ENCODE results near the gene RRP7A. TPM values are rescaled to one million over a fixed set of nuclear protein-coding genes. Genes with fewer than 3 reads are reported as not detected.
"Not testable (repeated sequence)": the region's sequence is repeated elsewhere in the genome, so short reads cannot be mapped to it uniquely, and the experiment has no call there.

Gene RRP7A
- total RNA-seq, 1 donor from 2014 or later, result 54.9 TPM

DNA sequence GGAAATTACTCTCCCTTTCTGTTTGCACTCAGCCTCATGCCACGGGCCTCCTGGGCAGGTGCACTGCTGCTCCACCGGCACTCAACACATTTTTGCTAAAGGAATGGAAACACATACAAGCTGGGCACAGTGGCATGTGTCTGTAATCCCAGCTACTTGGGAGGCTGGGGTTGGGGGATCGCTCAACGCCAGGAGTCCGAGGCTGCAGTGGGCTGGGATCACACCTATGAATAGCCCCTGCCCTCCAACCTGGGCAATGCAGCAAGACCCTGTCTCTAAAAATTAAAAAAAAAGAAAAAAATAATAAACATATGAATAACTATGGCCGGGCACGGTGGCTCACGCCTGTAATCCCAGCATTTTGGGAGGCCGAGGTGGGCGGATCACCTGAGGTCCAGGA, 30.6 kb downstream of the RRP7A start:
- Mint-ChIP-seq H3K9me3 (ENCODE audit: unreplicated experiment) (no peaks in the 10 kb centered on the region), H3K27ac (ENCODE audit: unreplicated experiment) (no peak overlapping the region), H3K4me3 (ENCODE audit: unreplicated experiment) (no peak overlapping the region), H3K27me3 (ENCODE audit: low read depth, unreplicated experiment) (peaks cover 4% of the 10 kb centered on the region), H3K4me1 (ENCODE audit: low read depth, unreplicated experiment) (no peaks in the 10 kb centered on the region), H3K36me3 (ENCODE audit: low read depth, unreplicated experiment) (no peaks in the 10 kb centered on the region)
- Histone ChIP-seq H3K36me3 (ENCODE audit: insufficient read depth, low read length) (no peaks in the 10 kb centered on the region), H3K4me1 (ENCODE audit: insufficient read depth, low read length) (no peaks in the 10 kb centered on the region), H3K27ac (ENCODE audit: low read depth, low read length) (no peak overlapping the region), H2AFZ (ENCODE audit: low read depth, low read length) (no peak overlapping the region), H3K79me2 (ENCODE audit: insufficient read depth, low read length) (no peaks in the 10 kb centered on the region), H3K9ac (ENCODE audit: low read length) (no peak overlapping the region), H3K4me2 (ENCODE audit: low read length) (no peak overlapping the region), H3K9me3 (ENCODE audit: insufficient read depth, low read depth, low read length) (no peaks in the 10 kb centered on the region), H3K4me3 (ENCODE audit: insufficient read depth, low read depth, low read length) (no peak overlapping the region), H3K27me3 (ENCODE audit: insufficient read depth, low read length) (peaks cover 9% of the 10 kb centered on the region), H4K20me1 (ENCODE audit: insufficient read depth, low read length) (no peaks in the 10 kb centered on the region)
- no peak for TF ChIP-seq EZH2 (IDR thresholded peaks at IDR 0.05; ENCODE audit: insufficient read depth, low read length)
- TF ChIP-seq, protein P1, sequence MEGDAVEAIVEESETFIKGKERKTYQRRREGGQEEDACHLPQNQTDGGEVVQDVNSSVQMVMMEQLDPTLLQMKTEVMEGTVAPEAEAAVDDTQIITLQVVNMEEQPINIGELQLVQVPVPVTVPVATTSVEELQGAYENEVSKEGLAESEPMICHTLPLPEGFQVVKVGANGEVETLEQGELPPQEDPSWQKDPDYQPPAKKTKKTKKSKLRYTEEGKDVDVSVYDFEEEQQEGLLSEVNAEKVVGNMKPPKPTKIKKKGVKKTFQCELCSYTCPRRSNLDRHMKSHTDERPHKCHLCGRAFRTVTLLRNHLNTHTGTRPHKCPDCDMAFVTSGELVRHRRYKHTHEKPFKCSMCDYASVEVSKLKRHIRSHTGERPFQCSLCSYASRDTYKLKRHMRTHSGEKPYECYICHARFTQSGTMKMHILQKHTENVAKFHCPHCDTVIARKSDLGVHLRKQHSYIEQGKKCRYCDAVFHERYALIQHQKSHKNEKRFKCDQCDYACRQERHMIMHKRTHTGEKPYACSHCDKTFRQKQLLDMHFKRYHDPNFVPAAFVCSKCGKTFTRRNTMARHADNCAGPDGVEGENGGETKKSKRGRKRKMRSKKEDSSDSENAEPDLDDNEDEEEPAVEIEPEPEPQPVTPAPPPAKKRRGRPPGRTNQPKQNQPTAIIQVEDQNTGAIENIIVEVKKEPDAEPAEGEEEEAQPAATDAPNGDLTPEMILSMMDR (IDR thresholded peaks at IDR 0.05; ENCODE audit: insufficient read depth, low read depth, low read length), result no peak
- no peak for FAIRE-seq
- DNase-seq (ENCODE audit: low read depth), result no peak

DNA sequence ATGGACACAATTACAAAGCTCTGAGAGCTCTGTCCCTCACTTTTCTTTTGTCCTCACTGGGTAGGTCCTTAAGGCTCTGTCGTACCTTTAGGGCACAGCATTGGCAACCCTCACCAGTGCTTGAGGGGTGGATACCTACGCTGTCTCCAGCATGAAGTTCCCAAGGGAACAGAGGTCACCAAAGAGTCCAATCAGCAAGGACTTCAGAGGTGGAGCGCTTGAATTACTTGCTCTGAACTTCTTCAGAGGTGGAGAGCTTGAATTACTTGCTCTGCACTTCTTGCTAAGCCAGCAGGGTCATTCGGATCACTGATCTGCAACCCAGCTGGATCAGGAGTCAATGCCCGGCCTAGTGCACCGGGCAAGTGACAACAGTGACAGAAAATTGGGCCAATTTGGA, 35.1 kb downstream of the RRP7A start:
- H3K4me1 ChIP-seq (ENCODE audit: insufficient read depth, low read length), result no peaks in the 10 kb centered on the region
- H3K27ac Mint-ChIP-seq (ENCODE audit: unreplicated experiment), result no peak overlapping the region
- no peaks in the 10 kb centered on the region for H3K36me3 ChIP-seq (ENCODE audit: insufficient read depth, low read length)
- peaks cover 21% of the 10 kb centered on the region for H3K27me3 Mint-ChIP-seq (ENCODE audit: low read depth, unreplicated experiment)
- no peaks in the 10 kb centered on the region for H3K9me3 Mint-ChIP-seq (ENCODE audit: unreplicated experiment)
- DNase-seq (ENCODE audit: low read depth) (no peak), FAIRE-seq (no peak)
- H3K79me2 ChIP-seq (ENCODE audit: insufficient read depth, low read length), result no peaks in the 10 kb centered on the region
- no peak overlapping the region for H3K4me2 ChIP-seq (ENCODE audit: low read length)
- no peaks in the 10 kb centered on the region for H3K4me1 Mint-ChIP-seq (ENCODE audit: low read depth, unreplicated experiment)
- H3K4me3 ChIP-seq (ENCODE audit: insufficient read depth, low read depth, low read length), result no peak overlapping the region
- no peaks in the 10 kb centered on the region for H3K9me3 ChIP-seq (ENCODE audit: insufficient read depth, low read depth, low read length)
- no peak overlapping the region for H3K27ac ChIP-seq (ENCODE audit: low read depth, low read length)
- H3K4me3 Mint-ChIP-seq (ENCODE audit: unreplicated experiment), result no peak overlapping the region
- TF ChIP-seq EZH2 (IDR thresholded peaks at IDR 0.05; ENCODE audit: insufficient read depth, low read length), result no peak
- TF ChIP-seq, protein P1 (IDR thresholded peaks at IDR 0.05; ENCODE audit: insufficient read depth, low read depth, low read length), result no peak
- H4K20me1 ChIP-seq (ENCODE audit: insufficient read depth, low read length), result no peaks in the 10 kb centered on the region
- H3K36me3 Mint-ChIP-seq (ENCODE audit: low read depth, unreplicated experiment), result no peaks in the 10 kb centered on the region
- peaks cover 7% of the 10 kb centered on the region for H3K27me3 ChIP-seq (ENCODE audit: insufficient read depth, low read length)
- H2AFZ ChIP-seq (ENCODE audit: low read depth, low read length), result no peak overlapping the region
- H3K9ac ChIP-seq (ENCODE audit: low read length), result no peak overlapping the region

DNA sequence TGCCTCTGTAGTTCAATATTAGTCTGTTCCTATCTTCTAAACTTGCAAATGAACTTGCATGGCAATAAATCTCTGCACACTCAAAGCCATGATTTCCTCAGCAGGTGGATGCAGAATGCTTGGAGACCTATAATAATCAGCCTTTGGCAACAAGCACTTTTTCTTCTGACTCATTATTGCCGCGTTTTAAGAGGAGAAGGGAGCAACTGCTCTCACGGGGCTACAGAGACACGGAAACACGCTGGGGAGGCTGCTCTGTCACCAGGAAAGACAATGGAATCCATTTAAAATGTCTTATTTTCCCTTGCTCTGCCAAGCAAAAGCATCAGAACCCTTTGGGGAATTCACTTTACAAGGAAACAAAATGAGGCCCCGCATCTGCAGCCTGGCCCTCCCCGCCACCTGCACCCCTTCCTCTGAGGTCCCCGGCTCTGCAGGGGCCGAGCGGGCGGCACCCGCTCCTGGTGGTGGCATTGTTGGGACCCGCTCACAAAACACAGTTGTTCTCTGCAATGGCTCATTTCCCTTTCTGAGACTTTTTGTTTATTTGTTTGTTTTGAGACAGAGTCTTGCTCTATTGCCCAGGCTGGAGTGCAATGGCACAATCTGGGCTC, 35.9 kb downstream of the RRP7A start:
- H3K27me3 ChIP-seq (ENCODE audit: insufficient read depth, low read length); H3K4me1 ChIP-seq (ENCODE audit: insufficient read depth, low read length); H2AFZ ChIP-seq (ENCODE audit: low read depth, low read length); H3K4me3 ChIP-seq (ENCODE audit: insufficient read depth, low read depth, low read length); DNase-seq (ENCODE audit: low read depth); H3K79me2 ChIP-seq (ENCODE audit: insufficient read depth, low read length); H3K9me3 Mint-ChIP-seq (ENCODE audit: unreplicated experiment); H3K9me3 ChIP-seq (ENCODE audit: insufficient read depth, low read depth, low read length); H3K4me2 ChIP-seq (ENCODE audit: low read length); H3K27ac ChIP-seq (ENCODE audit: low read depth, low read length); H3K4me3 Mint-ChIP-seq (ENCODE audit: unreplicated experiment); FAIRE-seq; H3K36me3 Mint-ChIP-seq (ENCODE audit: low read depth, unreplicated experiment); H3K27ac Mint-ChIP-seq (ENCODE audit: unreplicated experiment); H3K4me1 Mint-ChIP-seq (ENCODE audit: low read depth, unreplicated experiment); H3K36me3 ChIP-seq (ENCODE audit: insufficient read depth, low read length); H4K20me1 ChIP-seq (ENCODE audit: insufficient read depth, low read length); H3K9ac ChIP-seq (ENCODE audit: low read length): not testable (repeated sequence)
- H3K27me3 Mint-ChIP-seq (ENCODE audit: low read depth, unreplicated experiment), result peaks cover 21% of the 10 kb centered on the region

Measured in astrocyte (in vitro differentiated cells and primary cell).